Measurements from ENCODE around the gene DNM3. TPM values are rescaled to one million over a fixed set of nuclear protein-coding genes. Genes with fewer than 3 reads are reported as not detected.
A peak's percentile ranks its signal among the peaks of the same experiment; 100 is the strongest.

DNM3 gene
- total RNA-seq, 1 donor from 2014 or later, result 7.7 TPM

- TF ChIP-seq, protein P1, sequence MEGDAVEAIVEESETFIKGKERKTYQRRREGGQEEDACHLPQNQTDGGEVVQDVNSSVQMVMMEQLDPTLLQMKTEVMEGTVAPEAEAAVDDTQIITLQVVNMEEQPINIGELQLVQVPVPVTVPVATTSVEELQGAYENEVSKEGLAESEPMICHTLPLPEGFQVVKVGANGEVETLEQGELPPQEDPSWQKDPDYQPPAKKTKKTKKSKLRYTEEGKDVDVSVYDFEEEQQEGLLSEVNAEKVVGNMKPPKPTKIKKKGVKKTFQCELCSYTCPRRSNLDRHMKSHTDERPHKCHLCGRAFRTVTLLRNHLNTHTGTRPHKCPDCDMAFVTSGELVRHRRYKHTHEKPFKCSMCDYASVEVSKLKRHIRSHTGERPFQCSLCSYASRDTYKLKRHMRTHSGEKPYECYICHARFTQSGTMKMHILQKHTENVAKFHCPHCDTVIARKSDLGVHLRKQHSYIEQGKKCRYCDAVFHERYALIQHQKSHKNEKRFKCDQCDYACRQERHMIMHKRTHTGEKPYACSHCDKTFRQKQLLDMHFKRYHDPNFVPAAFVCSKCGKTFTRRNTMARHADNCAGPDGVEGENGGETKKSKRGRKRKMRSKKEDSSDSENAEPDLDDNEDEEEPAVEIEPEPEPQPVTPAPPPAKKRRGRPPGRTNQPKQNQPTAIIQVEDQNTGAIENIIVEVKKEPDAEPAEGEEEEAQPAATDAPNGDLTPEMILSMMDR (IDR thresholded peaks at IDR 0.05; ENCODE audit: unreplicated experiment), result no peak
- Mint-ChIP-seq H3K27ac (ENCODE audit: unreplicated experiment) (no peak overlapping the region), H3K36me3 (ENCODE audit: low read depth, unreplicated experiment) (no peaks in the 10 kb centered on the region), H3K27me3 (ENCODE audit: unreplicated experiment) (peaks cover 5% of the 10 kb centered on the region), H3K4me1 (ENCODE audit: unreplicated experiment) (peaks cover 19% of the 10 kb centered on the region), H3K9me3 (ENCODE audit: unreplicated experiment) (no peaks in the 10 kb centered on the region), H3K4me3 (ENCODE audit: unreplicated experiment) (no peak overlapping the region)
- no peak for DNase-seq (ENCODE audit: low spot score)
Measured at GRCh38 chr1:171981303-171981702, 140.0 kb downstream of the DNM3 start.

- DNase-seq (ENCODE audit: low spot score), result no peak
- Mint-ChIP-seq H3K36me3 (ENCODE audit: low read depth, unreplicated experiment) (no peaks in the 10 kb centered on the region), H3K4me1 (ENCODE audit: unreplicated experiment) (peaks cover 19% of the 10 kb centered on the region), H3K27me3 (ENCODE audit: unreplicated experiment) (peaks cover 5% of the 10 kb centered on the region), H3K27ac (ENCODE audit: unreplicated experiment) (no peak overlapping the region), H3K4me3 (ENCODE audit: unreplicated experiment) (no peak overlapping the region), H3K9me3 (ENCODE audit: unreplicated experiment) (no peaks in the 10 kb centered on the region)
- TF ChIP-seq, protein P1 (IDR thresholded peaks at IDR 0.05; ENCODE audit: unreplicated experiment), result no peak
Measured at GRCh38 chr1:171983584-171983983, 142.3 kb downstream of the DNM3 start.

GRCh38 chr1:171984262-171984661, 143.0 kb downstream of the DNM3 start:
- no peak overlapping the region for H3K4me3 Mint-ChIP-seq (ENCODE audit: unreplicated experiment)
- peaks cover 19% of the 10 kb centered on the region for H3K4me1 Mint-ChIP-seq (ENCODE audit: unreplicated experiment)
- no peaks in the 10 kb centered on the region for H3K9me3 Mint-ChIP-seq (ENCODE audit: unreplicated experiment)
- no peaks in the 10 kb centered on the region for H3K36me3 Mint-ChIP-seq (ENCODE audit: low read depth, unreplicated experiment)
- no peak for DNase-seq (ENCODE audit: low spot score)
- TF ChIP-seq, protein P1 (IDR thresholded peaks at IDR 0.05; ENCODE audit: unreplicated experiment), result no peak
- H3K27me3 Mint-ChIP-seq (ENCODE audit: unreplicated experiment), result peaks cover 5% of the 10 kb centered on the region
- H3K27ac Mint-ChIP-seq (ENCODE audit: unreplicated experiment), result no peak overlapping the region

DNA sequence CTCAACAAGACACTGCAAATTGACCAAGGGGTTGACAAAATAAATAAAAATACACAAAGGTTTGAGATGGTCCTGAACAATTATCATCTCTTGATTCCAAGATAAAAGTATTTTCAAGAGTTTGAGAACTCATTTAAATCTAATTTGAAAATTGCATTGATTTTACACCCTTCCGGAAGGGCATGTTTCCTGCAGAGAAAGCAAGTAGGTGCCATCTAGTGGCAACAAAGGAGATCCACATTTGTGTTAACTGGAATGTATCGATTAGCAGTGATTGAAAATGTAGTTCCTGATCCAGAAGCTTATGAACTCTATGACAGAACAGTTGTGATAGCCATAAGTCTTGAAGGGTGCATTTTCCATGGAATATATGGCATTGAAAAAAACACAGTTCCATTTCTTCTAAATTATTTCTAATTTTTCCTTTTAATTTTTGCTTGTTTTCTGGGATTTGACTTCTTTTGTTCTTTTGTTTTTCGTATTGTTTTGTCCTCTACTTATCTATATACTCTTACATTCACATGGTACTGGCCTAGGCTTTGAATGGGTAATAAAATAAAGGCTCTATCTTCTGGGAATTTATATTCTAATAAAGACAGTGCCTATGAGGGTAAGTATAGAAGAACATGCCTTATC, 143.7 kb downstream of the DNM3 start:
- no peaks in the 10 kb centered on the region for H3K9me3 Mint-ChIP-seq (ENCODE audit: unreplicated experiment)
- H3K4me3 Mint-ChIP-seq (ENCODE audit: unreplicated experiment), result no peak overlapping the region
- TF ChIP-seq, protein P1 (IDR thresholded peaks at IDR 0.05; ENCODE audit: unreplicated experiment), result peak; percentile 64
- no peak overlapping the region for H3K27ac Mint-ChIP-seq (ENCODE audit: unreplicated experiment)
- H3K4me1 Mint-ChIP-seq (ENCODE audit: unreplicated experiment), result peaks cover 17% of the 10 kb centered on the region
- peaks cover 5% of the 10 kb centered on the region for H3K27me3 Mint-ChIP-seq (ENCODE audit: unreplicated experiment)
- no peak for DNase-seq (ENCODE audit: low spot score)
- no peaks in the 10 kb centered on the region for H3K36me3 Mint-ChIP-seq (ENCODE audit: low read depth, unreplicated experiment)

DNA sequence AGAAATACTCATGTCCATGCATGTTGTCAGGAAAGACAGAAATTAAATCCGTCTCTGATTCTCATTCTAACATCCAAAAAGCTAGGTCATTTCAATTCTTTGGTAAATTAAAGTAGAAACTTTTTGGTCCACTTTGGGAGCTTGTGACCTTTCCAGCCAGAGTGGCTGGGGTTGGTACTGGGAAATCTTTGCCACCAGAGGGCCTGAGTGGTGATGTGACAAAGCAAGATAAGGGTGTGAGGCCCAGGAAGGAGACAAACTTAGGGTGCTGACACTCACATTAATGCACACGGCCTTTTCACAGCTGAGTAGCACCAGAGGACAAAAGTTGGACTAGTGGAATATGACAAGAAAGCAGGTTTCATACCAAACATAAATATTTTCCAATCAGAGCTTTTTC, 144.3 kb downstream of the DNM3 start:
- no peaks in the 10 kb centered on the region for H3K9me3 Mint-ChIP-seq (ENCODE audit: unreplicated experiment)
- H3K27ac Mint-ChIP-seq (ENCODE audit: unreplicated experiment), result no peak overlapping the region
- TF ChIP-seq, protein P1 (IDR thresholded peaks at IDR 0.05; ENCODE audit: unreplicated experiment), result peak; percentile 44
- H3K36me3 Mint-ChIP-seq (ENCODE audit: low read depth, unreplicated experiment), result no peaks in the 10 kb centered on the region
- peaks cover 5% of the 10 kb centered on the region for H3K27me3 Mint-ChIP-seq (ENCODE audit: unreplicated experiment)
- peaks cover 20% of the 10 kb centered on the region for H3K4me1 Mint-ChIP-seq (ENCODE audit: unreplicated experiment)
- DNase-seq (ENCODE audit: low spot score), result peak; percentile 18
- no peak overlapping the region for H3K4me3 Mint-ChIP-seq (ENCODE audit: unreplicated experiment)

Measured in endothelial cell (in vitro differentiated cells).